HG03521 (cell line): ENCODE data around the gene KLHL29.

Source experiments
- ATAC-seq: cut with Tn5 transposase; IDR thresholded peaks from one replicate; pipeline ENCODE4 v1.9.1; 2021; ENCODE audit warnings: mild to moderate bottlenecking, moderate library complexity; ENCODE audit not compliant: unreplicated experiment

Gene KLHL29

GRCh38 chr2:23420091-23420839, 35.3 kb downstream of the KLHL29 start:
- no peak for ATAC-seq

DNA sequence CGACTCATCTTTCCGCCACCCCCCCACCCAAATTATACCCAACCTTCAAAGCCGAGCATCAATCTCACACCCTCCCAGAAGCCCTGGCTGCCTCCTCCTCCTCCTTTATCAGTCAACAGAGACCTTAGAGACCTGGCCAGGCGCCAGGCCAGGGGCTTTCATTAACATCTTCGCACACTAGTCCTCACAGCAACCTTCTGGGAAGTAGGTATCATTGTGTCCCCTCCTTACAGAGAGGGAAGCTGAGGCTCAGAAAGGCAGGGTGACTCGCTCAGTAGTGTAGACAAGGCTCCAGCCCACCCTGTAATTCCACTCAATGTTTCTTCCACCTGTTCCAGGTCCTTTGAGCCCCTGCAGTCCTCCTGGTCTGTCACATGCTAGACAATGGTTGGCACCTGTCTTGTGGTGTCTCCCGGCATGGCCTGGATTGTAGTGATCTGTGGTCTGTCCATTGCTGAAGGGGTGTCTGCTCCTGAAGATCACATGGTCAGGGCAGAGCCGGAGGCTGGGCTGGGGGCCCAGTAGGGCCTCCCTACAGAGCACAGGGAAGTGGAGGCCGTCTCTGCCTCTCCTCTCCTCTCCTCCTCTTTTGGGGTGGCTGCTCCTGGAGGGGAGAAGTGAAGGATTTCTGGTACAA, 36.0 kb downstream of the KLHL29 start:
- ATAC-seq = no peak

DNA sequence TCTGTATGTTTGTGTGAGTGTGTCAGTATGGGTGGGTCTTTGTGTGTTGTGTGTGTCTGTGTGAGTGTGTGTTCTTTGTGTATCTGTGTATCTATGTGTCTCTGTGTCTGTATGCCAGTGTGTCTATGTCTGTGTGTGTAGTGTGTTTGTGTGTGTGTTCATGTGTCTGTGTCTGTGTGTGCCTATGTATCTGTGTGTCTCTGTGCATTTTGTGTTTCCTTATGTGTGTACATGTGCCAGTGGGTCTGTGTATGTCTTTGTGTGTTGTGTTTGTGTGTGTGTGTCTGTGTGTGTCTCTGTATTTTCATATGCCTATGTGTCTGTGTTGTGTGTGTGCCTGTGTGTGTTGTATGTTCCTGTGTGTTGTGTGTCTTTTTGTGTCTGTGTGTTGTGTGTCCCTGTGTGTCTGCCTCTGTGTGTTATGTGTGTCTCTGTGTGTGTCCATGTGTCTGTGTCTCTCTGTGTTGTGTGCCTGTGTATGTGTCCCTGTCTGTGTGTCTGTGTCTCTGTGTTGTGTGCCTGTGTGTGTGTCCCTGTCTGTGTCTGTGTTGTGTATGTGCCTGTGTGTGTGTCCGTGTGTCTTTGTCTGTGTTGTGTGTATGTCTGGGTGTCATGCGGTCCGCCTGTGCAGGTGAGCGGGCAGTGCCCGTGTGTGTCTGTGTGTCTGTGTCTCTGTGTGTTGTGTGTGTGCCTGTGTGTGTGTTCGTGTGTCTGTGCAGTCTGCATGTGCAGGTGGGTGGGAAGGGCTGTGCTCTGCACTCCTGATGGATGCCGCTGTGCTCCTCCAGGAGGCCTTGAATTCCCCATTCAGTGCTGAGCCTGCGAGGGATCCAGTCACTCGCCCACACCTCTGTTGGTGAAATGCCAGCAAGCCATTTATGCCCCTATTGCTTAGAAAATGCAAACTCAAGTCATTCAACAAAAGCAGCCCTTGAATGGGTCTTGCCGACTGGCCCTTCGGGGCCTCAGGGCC, 37.4 kb downstream of the KLHL29 start:
- no peak for ATAC-seq

DNA sequence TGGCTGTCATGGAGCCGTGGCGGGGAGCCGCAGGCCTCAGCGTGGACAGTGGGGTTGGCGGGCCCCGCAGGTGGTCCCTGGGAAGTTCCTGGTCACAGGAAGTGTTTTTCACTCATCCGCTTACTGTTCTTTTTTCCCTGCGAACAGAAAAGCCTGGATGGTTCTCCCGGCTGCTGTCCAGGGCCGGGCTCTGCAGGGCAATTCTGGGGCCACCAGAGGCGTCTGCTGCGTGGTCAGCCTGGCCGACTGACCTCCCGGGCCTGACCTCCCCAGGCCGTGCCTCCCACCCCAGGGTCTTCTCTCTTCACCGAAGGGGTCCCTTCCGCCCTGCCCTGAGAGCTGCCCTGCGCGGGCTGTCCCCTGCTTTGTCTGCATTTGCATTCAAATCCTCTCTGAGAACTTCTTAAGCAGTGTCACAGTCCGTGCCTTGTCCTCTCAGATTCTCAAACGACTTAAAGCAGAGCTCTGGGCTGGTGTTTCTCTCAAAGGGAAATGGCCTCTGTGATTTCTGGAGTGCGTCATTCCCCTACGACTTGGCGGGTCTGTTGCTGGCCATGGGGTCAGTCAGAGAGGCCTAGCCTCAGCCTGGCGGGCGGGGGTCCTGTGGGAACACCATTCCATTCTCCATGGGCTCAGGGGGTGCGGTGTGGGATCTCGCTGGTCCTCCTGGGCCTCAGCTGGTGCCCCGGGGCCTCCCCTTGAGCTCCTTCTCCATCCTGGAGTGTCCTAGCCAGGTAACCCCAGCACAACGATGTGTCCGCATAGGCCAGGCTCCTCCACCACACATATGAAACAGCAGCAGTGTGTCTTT, 38.3 kb downstream of the KLHL29 start:
- ATAC-seq = no peak

DNA sequence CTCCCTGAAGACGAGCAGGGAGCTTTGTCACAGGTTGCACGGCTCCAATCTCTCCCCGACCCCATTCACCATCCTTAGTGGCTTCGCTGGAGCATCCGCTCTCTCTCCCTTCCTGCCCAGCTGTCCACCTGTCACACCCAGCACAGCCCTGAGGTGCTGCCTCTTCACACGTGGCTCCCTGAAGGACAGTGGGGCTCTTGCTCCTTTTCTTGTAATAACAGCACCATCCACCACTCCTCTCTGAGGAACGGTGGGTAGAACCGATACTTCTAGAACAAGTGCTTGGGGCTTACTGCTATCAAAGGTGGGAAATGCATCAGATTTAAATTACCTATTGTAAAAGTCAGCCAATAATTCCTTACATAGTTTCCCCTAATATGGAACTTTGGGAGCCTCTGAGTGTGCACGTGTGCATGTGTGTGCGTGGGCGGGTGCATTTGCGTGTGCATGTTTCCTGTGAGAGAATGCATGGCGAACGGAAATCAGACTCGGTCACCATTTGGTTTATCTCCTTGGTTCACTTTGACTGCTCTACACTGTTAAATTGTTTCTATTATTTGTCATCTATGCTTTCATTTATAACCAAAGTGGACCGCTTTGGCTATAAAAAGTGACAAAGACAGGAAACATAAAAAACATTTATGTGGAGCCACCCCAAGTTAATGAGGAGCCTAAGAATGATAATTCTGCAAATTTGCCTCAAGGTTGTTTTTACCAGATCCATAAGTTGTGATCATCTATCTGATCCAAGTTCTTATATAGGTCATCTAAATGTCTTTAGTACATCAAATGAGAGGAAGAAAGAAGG, 39.1 kb downstream of the KLHL29 start:
- no peak for ATAC-seq

DNA sequence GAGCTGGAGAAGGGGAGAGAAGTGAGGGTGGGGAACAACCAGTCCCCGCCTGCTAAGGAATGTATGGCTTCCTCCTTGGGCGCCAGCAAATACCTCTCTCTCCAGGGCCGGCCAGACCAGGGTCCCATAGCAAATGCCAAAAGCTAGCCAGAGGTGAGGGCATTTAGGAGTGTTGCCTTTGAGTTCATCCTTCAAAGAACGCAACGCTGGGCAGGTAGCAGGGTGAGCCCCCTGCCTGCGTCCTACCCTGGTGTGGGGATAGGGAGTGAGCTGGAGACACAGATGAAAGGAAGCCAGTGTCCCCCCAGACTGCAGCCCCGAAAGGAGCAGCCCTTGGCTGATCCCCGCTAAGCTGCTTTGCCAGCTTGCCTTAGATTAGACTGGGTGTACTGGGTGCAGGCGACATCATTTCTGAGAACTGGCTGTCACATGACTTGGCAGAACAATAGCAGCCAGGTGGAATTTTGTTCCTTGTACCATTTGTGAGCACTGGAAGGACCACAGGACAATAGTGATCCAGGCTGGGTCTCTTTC, 40.4 kb downstream of the KLHL29 start:
- ATAC-seq = no peak

DNA sequence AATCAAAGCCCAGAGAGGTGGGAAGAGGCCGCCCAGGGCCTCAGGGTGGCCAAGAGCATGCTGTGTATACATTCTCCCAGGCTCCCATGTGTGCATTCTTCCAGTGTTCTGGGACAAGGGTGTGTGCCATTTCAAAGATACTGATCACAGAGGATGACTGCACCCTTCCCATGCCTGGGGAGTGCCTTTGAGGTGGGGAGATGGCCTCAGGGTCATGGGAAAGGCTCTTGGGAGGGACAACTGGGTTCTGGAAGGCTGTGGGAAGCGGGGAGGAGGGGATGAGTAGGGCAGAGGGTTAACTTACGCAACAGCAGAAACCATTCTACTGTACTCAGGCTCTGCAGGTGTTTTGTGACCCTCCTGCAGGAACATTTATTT, 40.9 kb downstream of the KLHL29 start:
- no peak for ATAC-seq

DNA sequence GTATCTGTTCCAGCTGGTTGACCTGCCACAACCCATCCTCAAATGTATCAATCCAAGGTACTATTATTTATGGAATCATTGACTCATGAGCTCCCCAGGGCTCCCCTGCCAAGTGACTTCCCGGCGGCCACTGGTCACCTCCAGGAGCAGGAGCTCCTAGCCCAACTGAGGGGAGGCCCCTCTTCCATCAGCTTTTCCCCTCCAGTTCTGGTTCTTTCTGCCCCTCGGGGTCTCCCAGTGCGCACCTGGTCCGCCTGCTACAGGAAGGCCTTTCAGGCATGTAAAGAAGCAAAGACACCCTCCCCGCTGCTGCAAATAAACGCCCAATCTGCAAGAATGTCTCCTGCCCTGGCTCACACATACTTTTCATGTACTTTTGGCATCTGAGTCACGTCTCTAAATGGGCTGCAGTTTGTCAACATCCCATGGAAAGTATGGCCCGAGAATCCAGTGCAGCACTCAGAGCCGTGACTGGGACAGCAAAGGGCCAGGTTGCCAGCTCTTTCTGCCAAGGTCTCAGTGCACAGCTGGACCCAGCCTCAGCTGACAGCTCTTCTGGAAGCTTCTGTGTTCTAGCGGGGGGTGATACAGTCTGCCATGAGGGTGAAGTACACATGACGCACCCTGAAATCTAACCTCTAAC, 41.4 kb downstream of the KLHL29 start:
- ATAC-seq = no peak

- ATAC-seq = no peak
Measured at GRCh38 chr2:23427350-23427749, 42.4 kb downstream of the KLHL29 start.

DNA sequence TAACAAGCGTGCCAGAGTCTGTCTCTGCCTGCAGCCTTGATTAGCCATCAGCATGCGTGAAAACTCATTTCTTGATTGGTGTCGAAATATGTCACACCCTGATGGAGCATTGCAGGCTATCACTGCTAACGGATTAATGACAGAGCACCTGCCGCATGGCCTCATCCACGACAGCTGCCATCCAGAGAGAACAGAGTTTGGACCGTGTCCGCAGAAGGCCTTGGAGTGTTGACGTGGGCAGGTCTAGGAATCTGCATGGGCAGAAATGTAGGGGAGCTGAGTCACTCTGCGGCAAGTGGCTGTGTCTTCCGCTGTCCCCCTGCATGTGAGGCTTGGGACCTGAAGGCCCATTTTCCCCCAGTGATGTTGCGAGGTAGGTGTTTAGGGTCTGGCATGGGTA, 43.0 kb downstream of the KLHL29 start:
- ATAC-seq = no peak

DNA sequence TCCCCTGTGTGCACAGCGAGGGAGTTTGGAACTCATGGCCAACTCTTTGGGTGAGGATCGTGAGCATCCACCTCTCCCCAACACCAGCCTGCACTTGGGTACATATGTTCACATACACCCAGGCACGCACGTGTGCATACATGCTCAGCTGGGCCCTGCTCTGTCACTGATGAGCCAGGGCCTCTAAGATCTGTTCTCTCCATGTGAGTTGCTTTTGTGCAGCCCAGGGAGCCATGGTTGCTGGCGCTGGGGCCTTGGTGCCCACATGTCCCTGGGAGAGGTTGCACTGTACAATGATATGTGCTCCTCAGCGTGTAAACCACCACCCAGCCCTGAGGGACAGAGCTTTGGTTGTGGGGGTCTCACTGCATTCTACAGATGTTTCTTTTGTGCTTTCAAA, 44.1 kb downstream of the KLHL29 start:
- no peak for ATAC-seq

DNA sequence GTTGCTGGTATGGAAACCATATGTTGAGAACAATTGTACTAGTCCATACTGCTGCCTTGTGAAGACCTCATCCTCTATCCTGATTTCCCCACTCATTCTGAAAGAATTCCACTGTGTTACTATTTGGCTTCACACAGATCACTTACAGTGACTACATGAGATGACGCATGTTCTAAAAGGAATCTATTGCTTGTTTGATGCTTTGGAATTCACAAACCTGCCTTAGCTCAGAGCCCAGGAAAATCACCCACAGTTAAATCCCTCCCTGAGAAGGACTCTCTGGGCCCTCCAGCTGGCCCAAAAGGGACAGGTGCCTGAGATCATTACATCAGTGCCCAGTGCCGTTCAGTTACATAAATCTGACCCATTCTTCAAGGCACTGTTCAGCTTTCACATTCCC, 45.3 kb downstream of the KLHL29 start:
- ATAC-seq = no peak

GRCh38 chr2:23432531-23432930, 47.6 kb downstream of the KLHL29 start:
- no peak for ATAC-seq

GRCh38 chr2:23433282-23433681, 48.3 kb downstream of the KLHL29 start:
- ATAC-seq = no peak

DNA sequence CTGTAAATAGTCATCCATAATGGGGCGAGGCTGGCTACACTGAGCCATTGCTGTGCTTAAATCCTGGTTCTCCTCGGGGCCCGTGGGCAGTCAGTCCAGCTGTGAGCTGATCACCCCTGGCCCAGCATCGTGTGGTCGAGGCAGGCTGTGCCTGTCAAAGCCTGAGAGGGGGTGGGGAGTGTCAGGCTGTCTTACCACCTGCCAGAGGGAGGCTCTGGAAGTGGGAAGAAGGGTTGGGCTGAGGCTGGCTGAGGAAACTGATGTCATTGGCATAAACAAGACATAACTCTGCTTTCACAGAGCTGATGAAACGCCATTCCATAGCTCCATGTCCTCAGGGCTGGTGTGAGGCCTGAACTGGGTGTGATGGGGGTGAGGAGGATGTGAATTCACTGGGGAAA, 49.7 kb downstream of the KLHL29 start:
- ATAC-seq = no peak

DNA sequence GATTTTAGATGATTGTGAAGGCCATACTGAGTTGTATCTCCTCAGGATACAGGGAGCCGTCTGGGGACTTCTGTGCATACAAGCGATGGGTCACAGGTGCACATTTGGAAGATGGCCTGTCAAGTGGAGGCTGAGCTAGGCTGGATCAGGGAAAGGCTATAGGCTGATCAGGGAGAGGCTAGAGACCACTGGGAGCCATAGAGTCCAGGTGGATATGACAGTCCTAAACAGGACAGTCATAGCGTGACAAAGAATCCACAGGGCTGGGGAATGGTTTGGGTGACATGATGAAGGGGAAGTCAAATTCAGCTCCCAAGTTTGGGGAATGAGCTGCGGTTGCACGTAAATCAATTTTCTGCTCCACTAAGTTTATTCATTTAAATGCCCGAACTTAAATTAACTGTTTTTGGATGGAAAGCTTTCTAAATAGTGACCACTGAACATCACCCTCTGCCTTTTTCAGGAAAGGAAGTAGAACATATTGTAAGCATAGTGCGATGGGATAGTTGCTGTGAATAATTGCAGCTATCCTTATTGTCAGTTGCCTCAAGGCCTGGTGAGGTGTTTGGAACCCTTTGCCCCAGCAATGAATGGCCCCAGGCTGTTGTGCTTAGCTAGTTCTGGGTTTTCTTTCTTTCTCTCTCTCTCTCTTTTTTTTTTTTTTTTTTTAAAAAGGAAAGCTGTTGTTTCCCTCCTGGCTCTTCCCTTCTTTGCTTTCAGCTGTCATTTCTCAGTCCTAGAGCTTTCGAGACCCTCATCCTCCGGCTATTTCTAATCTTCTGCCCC, 50.5 kb downstream of the KLHL29 start:
- no peak for ATAC-seq

DNA sequence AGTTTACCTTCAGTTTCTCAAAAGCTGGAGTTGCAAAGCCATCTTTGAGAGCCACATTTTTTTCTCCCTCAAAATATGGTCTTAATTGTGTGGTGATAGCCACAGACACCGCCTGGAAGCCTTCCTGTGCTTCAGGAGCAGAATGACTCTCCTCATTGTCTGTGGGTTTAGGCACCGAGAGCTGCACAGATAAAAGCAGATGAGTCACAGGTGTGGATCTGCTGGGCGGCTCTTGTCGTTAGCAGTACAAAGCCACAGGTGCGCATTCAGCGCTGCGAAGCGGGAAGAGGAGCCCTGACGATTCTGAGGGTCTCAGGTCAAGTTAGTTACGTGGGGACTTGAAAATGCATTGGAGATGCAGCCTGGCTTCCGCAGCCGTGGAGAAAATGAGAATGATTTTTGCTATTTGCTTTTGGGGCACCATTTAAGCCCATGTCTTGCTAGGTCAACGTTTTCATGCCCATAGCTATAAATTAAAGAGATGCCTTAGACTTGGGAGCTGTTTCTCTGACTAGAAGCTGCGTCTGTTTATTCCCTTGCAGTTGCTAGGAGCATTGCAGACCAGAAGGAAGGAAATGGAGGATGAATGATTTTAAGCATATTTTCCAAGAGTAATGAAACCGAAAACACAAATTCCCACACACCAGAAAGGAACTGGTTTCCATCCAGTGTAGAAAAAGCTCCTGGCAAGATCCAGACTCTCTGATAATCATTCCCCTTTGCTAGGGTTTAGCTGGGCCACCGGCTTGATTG, 51.5 kb downstream of the KLHL29 start:
- ATAC-seq = no peak

- ATAC-seq = no peak
Measured at GRCh38 chr2:23441414-23441813, 56.4 kb downstream of the KLHL29 start.
